NCI-H2196 treated with DMSO at 0.1 percent for 48 hours (cell line): Measurements from ENCODE around the gene CHRM1.

Experiments
- DNase-seq: peaks from one replicate; lab custom pipeline; 2025; ENCODE audit not compliant: unreplicated experiment; lab: John Stamatoyannopoulos, UW

The CHRM1 gene

DNA sequence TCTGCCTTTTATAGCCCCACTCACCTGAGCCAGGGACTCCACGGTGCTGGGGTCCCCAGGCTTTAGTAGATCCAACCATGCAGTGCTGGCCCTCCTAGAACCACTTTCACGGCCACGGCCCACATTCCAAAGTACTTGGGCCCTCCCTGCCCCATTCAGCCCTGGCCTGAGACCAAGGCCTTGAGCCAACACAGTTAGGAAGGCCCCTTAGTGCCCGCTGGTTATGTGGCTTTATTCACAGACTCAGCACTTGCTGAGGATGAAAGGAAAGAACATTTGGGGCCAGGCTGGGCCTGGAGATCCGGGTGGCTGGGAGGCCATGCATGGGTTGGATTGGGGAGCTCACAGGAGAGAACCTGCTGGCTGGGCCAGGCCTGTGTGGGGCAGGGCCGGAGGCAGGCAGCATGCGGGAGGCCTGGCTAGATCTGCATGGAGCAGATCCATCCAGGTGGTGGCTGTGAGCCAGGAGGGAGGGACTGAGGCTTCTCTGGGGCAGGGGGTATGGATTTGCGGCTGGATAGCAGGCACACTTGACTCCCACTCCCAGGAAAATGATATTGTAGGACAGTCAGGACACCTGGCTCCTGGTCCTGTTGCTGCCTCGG is 12.6 kb downstream of the CHRM1 start:
- DNase-seq: no peak

DNA sequence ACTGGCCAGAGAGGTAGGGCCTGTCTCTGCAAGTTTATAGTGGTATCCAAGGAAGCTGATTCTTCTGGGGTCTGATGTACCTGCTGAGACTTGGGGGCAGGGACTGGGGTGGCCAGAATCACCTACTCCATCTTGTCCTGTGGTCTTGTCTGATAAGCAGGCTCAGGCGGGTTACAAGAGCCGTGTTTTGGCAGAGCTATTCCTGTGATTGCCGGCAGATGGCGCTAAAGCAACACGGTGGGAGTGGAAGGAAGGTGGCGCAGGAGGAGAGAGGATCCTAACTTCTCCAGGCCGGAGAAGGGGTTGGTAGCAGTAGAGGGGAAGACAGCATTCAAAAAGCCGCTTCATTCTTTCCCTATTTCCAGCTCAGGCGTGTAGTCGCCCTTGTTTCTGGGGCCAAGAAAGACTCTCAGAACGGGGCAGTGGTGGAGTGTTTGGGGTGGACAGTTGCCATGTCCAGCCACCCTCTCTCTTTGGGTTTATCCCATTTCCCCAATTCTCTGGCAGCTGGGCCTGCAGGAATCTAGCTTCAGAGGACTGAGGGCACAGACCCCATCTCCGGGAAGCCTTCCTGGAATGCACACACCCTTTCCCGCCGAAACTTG is 15.1 kb downstream of the CHRM1 start:
- peak; percentile 67 for DNase-seq

DNA sequence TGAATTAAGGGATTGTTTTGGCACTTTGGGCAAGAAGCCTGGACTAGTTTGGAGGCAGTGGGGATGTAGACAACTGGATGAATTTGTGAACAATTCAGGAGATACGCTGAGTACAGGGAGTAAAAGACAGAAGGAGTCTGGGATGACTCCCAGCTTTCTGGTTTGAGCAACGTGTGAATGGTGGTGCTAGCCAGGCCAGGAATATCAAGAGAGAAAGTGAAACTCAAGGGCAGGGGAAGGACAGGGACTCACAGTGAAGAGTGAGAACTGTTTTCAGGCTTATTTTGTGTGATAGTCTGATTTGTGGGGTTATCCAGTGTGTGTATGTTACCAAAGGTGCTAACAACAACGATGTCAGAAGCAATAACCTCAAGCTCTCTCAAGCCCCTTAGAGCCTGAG is 15.9 kb downstream of the CHRM1 start:
- DNase-seq: no peak

DNA sequence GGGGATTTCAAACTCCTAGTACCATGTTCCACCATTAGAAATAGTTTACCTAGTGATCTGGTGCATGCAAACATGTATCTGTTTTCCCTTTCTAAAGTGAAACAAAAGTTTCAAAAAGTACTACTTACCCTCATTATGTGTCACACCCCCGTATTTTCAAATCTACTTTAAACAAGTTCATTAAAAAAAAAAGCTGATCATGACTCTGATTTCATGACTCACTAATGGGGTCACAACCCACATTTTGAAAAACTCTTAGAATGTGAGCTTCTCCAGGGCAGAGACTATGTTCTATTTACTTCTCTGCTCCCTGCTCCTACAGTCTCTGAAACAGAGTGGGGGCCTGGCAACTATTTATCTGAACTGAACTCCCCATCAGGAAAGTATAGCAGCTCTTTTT is 18.2 kb downstream of the CHRM1 start:
- no peak for DNase-seq

DNA sequence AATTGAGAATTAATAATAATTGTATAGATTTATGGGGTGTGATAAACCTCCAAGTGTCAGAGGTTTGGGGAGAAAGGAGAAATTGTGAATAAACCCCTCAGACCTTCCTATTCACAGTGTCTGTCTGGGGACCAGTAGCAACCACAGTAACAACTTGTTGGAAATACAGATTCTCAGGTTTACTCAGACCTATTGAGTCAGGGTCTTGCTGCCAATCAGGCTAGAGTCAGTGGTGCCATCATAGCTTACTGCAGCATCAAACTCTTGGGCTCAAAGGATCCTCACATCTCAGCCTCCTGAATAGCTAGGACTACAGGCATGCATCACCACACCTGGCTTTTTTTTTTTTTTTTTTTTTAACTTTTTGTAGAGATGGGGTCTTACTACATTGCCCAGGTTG is 23.1 kb downstream of the CHRM1 start:
- DNase-seq: no peak

DNA sequence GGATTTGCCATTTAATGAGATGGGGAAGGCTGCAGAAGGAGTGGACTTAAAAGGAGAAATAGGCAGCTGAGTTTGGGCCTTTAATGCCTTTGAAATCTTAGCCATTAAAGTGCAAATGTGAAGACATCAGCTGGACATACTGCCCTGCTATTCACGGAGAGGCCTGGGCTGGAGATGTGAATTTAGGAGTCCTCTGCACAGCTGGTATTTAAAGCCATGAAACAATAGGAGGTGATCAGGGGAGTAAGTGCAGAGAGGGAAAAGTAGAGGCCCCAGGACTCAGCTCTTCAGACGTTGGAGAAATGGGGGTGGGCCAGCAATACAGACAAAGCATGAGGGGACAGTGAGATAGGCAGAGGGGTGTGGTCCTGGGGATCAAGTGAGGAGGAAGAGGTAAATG is 23.9 kb downstream of the CHRM1 start:
- no peak for DNase-seq

DNA sequence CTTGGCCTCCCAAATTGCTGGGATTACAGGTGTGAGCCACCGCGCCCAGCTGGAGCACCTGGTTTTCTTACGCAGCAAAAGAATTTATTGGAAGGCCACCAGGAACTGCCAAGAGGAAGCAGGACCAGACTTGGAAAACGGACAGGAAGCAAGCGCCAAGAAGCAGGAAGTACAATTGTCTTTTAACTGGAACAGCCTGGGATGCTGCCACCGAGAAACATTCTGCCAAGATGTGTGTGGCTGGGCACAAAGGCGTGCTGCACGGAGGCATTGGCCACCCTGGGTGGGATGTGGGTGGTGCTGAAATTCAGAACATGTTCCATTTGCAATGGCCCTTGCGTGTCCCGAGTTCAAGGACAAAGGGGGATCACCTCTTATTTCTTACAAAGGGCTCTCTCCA is 25.1 kb downstream of the CHRM1 start:
- no peak for DNase-seq

DNA sequence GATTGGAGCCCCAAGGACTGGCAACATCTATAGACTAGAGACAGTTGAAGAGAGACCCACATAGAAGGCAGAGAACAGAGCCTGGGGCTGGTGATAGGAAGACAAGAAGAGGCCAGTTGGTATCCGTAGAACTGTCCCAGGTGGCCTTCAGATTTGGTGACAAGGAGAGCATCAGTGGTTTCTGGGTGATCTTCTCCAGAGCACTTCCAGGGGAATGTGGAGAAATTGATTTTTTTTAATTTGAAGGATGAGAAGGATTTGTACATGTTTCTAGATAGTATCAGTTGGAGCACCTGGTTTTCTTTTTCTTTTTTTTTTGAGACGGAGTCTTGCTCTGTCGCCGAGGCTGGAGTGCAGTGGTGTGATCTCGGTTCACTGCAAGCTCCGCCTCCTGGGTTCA is 25.7 kb downstream of the CHRM1 start:
- no peak for DNase-seq

DNA sequence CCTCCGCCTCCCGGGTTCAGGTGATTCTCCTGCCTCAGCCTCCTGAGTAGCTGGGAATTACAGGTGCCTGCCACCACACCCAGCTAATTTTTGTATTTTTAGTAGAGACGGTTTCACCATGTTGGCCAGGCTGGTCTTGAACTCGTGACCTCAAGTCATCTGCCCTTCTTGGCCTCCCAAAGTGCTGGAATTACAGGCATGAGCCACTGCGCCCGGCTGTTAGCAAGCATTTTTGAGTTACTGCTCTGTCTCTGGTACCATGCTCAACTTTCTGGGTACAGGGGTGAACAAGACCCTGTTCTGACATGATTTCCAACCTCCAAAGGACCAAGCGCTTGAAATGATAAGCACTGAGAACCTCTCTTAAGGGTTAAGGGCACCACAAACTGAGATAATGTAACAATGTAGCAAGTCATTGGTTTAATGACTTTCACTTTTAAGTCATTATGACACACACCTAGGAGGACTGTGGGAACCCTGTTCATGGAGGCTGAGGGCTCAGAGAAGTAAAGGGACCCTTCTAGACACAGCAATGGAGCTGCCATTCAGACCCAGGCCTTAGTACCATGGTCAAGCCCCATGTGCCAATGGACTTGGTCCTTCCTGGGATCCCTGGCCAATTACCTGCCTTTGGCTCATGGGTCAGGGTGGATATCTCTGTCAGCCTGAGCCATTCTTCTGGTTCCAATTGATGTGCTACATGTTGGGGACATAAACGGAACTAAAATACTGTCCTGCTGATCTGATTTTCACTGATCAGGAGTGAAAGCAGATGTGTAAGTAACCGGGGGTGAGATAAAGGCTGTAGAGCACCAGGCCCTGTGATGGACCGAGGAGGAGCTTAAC is 28.9 kb downstream of the CHRM1 start:
- DNase-seq: no peak

DNA sequence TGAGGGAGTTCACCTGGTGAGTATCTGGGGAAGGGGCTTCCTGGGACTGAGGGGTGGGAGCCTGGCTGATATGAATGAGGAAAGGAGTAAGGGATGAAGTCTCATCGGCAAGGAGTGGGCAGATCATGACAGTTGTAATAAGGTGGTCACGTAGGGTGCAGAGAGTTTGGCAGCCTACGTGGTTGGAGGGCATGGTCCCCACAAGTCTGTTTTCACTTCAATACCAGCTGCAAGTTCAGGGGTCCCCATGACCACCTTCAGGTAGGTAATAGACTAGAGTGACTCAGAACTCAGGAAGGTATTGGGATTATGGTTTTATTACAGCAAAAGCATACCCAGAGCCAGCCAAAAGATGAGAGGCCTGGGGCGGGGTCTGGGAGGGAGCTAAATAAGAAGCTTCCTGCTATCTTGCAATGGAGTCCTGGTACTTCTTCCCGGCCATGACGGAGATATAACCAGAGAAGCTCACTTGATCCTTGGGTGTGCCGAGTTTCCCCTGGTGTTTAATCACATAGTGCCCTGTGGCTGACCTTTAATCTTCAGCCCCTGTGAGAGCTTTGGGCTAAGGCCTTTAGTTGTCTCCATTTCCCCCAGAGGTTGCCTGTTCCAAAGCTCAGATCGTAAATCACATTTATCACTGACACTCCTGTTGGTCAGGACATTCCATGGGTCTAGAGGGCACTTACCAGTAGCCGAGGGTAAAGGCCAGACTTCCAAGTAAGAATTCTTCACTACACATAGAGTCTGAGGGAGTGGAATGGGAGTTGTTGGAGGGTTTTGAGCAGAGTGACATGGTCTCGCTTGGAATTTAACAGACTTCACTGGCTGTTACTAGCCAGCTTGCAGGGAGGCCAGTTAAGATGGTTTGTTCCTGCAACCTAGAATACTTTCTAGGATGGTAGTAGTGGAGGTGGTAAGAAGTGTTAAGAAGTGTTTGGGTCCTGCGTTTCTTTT is 31.4 kb downstream of the CHRM1 start:
- no peak for DNase-seq

DNA sequence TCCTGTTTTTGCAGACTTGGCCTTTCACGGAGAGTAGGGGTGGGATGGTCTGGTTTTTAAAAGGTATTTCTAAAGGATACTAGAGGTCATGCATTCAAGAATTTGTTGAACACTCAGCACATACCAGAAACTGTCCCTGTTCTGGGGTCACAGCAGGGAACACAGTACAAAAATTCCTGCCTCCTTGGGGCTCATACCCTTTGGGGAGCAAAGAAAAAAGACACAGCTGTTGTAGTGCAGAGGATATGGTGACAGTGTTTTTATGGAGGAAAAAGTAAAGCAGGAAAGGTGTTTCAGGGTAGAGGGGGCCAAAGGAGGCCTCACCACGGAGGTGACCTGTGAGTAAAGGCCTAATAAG is 32.1 kb downstream of the CHRM1 start:
- DNase-seq: no peak

DNA sequence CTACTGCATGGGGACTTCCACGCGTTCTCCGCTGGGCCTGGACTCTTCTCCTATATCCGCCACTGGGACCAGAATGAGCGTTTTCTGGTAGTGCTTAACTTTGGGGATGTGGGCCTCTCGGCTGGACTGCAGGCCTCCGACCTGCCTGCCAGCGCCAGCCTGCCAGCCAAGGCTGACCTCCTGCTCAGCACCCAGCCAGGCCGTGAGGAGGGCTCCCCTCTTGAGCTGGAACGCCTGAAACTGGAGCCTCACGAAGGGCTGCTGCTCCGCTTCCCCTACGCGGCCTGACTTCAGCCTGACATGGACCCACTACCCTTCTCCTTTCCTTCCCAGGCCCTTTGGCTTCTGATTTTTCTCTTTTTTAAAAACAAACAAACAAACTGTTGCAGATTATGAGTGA is 32.8 kb downstream of the CHRM1 start:
- no peak for DNase-seq

DNA sequence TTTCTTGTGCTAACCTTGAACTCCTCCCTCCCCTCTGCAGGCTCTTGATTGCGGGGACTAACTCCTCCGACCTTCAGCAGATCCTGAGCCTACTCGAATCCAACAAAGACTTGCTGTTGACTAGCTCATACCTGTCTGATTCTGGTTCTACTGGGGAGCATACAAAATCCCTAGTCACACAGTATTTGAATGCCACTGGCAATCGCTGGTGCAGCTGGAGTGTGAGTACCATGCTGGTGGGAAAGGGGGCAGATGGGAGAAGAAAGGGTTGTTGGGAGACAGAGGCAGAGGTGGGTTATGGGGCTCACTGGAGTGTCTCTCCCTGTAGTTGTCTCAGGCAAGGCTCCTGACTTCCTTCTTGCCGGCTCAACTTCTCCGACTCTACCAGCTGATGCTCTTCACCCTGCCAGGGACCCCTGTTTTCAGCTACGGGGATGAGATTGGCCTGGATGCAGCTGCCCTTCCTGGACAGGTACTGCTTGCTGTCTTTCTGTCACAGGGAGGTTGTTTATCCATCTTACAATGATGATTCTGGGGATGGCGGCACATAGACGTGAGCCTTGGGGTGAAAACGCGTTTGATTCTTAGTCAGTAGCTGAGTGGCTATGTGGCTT is 35.9 kb downstream of the CHRM1 start:
- DNase-seq: no peak

DNA sequence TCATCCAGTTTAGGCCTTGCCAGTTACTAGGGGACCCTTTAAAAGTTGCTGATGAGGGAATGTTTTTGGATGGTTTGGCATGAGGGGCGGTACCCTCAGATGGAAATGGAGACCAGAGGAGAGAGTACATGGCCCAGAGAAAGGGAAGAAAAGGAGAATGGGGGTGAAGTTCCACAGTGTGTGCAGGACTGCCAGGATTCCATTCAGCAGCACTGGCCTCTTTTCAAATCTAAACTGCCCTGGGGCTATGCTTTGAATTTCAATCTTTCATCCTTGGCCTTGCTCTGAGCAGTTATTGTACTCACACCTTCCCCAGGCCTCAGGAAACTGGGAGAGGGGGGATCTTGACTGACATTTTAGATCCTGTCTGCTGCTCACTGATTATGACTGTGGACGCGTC is 37.5 kb downstream of the CHRM1 start:
- no peak for DNase-seq

DNA sequence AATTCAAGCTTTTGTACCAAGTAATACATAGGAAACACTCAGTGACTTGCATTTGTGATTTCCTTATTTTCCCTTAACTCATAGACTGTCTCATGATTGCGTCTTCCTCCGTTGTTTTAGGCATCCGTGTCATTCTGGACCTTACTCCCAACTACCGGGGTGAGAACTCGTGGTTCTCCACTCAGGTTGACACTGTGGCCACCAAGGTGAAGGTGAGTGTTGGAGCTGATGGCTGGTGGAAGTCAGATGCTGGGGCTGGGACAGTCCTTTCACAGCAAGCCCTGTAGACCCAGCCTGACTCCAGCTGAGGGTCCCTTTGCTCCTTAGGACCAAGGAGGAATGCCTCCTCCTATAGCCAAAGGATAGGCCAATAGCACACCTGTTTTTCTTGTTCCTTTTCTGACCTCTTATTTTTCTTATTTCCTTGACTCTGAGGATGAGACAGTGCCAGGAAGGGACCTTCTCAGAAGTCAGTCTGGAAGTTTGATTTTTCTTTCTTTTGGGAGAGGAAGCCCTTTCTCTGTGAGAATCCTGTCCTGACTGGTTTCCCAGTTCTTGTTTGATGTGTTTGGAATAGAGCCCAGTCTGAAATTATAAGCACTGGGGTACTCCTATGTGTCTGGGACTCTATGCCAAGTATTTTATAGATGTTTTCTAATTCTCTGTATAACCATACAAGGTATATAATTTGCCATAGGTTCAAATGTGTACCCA is 38.2 kb downstream of the CHRM1 start:
- no peak for DNase-seq

DNA sequence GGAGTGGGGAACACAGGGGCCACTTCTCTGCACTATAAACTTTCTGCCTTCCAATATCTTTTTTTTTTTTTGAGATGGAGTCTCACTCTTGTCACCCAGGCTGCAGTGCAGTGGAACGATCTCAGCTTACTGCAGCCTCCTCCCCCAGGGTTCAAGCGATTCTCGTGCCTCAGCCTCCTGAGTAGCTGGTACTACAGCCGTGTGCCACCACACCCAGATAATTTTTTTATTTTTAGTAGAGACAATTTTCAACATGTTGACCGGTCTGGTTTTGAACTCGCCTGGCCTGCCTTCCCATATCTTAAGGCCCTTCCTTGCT is 38.8 kb downstream of the CHRM1 start:
- no peak for DNase-seq

DNA sequence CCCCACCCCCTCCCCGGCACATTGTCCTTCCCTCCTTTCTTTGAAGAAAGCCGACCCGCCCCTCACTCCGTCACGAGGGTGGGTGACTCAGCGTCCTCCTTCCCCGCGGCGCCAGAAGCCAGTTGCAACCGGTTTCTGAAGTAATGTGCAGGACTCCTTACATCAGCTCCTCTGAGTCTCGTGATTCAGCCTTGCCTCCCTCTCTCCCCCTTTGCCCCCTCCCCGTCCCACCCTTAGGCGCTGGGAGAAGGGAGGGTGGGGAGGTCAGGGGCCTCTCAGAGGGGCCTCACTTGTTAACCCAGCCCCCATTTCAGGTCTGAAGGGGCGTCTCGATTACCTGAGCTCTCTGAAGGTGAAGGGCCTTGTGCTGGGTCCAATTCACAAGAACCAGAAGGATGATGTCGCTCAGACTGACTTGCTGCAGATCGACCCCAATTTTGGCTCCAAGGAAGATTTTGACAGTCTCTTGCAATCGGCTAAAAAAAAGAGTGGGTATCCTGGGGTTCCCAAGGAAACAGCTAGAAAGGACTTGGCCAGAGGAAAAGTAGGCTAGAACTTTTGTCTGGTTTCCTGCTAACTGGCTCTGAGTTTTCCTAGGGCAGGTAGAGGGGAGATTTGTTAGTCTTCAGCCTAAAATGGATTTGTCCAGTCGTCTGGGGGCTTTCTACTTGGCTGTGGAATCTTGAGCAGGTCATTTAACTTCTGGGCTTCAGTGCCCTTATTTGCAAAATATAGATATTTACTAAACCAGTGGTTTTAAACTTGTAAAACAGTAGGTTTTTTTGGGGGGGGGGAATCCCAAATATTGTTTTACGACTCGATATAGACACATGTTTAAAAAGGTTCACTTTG is 39.4 kb downstream of the CHRM1 start:
- peak; percentile 92 for DNase-seq

DNA sequence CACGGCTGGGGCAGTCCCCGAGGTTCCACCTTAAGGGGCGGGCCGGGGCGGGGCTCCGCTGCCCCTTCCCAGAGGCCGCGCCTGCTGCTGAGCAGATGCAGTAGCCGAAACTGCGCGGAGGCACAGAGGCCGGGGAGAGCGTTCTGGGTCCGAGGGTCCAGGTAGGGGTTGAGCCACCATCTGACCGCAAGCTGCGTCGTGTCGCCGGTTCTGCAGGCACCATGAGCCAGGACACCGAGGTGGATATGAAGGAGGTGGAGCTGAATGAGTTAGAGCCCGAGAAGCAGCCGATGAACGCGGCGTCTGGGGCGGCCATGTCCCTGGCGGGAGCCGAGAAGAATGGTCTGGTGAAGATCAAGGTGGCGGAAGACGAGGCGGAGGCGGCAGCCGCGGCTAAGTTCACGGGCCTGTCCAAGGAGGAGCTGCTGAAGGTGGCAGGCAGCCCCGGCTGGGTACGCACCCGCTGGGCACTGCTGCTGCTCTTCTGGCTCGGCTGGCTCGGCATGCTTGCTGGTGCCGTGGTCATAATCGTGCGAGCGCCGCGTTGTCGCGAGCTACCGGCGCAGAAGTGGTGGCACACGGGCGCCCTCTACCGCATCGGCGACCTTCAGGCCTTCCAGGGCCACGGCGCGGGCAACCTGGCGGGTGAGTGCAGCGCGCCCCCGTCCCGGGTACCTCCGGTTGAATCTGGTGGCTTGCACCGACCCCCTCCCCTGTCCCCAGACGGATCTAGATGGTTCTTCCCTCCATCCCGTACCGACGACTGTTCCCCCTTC is 40.2 kb downstream of the CHRM1 start, which contains the start of gene SLC3A2:
SLC3A2 (plus strand) TSS at position 94 of the 776 bp plus-strand sequence; CDS start at position 222, 128 bp downstream.
- DNase-seq: peak; percentile 92
